Endothelial cell of hepatic sinusoid (primary cell): ENCODE data around the gene TRIM29.
"Not testable (repeated sequence)": the region's sequence is repeated elsewhere in the genome, so short reads cannot be mapped to it uniquely, and the experiment has no call there.

Source experiments
- in situ Hi-C: cut with HindIII; loops from 2 replicates; pipeline ENCODE4 v1.10.0; 2017; ENCODE audit warnings: low sequenced_read_pairs

TRIM29 gene

GRCh38 chr11:120172054-120172911 is 34.4 kb upstream of the TRIM29 start:
- in situ Hi-C loops = no loop called here

GRCh38 chr11:120170741-120171261 is 32.9 kb upstream of the TRIM29 start:
- in situ Hi-C loops = no loop called here

- in situ Hi-C loops = no loop called here
These were observed 32.2 kb upstream of the TRIM29 start for GRCh38 chr11:120169981-120170698.

- in situ Hi-C loops = no loop called here
These were observed 31.2 kb upstream of the TRIM29 start for GRCh38 chr11:120168960-120169681.

- in situ Hi-C loops = no loop called here
These were observed 30.4 kb upstream of the TRIM29 start for GRCh38 chr11:120168108-120168959.

GRCh38 chr11:120167659-120168058 is 29.7 kb upstream of the TRIM29 start:
- in situ Hi-C loops = no loop called here

GRCh38 chr11:120160436-120160835 is 22.5 kb upstream of the TRIM29 start:
- in situ Hi-C loops = no loop called here

- in situ Hi-C loops = no loop called here
These were observed 15.3 kb upstream of the TRIM29 start for GRCh38 chr11:120153221-120153620.

GRCh38 chr11:120151536-120151935 is 13.6 kb upstream of the TRIM29 start:
- in situ Hi-C loops = no loop called here

GRCh38 chr11:120149246-120149645 is 11.3 kb upstream of the TRIM29 start:
- in situ Hi-C loops = no loop called here

- in situ Hi-C loops = no loop called here
These were observed 10.0 kb upstream of the TRIM29 start for GRCh38 chr11:120147950-120148270.

- in situ Hi-C loops = no loop called here
These were observed 9.4 kb upstream of the TRIM29 start for GRCh38 chr11:120147094-120147949.

GRCh38 chr11:120146413-120147093 is 8.6 kb upstream of the TRIM29 start:
- in situ Hi-C loops = no loop called here

- in situ Hi-C loops = no loop called here
These were observed 6.6 kb upstream of the TRIM29 start for GRCh38 chr11:120144501-120144900.

- in situ Hi-C loops = not testable (repeated sequence)
These were observed 5.6 kb upstream of the TRIM29 start for GRCh38 chr11:120143472-120143871.

GRCh38 chr11:120142441-120143100 is 4.7 kb upstream of the TRIM29 start:
- in situ Hi-C loops = no loop called here

- in situ Hi-C loops = no loop called here
These were observed 4.0 kb upstream of the TRIM29 start for GRCh38 chr11:120141768-120142423.
